ENCODE results near the gene ITPKB.

Gene ITPKB

DNA sequence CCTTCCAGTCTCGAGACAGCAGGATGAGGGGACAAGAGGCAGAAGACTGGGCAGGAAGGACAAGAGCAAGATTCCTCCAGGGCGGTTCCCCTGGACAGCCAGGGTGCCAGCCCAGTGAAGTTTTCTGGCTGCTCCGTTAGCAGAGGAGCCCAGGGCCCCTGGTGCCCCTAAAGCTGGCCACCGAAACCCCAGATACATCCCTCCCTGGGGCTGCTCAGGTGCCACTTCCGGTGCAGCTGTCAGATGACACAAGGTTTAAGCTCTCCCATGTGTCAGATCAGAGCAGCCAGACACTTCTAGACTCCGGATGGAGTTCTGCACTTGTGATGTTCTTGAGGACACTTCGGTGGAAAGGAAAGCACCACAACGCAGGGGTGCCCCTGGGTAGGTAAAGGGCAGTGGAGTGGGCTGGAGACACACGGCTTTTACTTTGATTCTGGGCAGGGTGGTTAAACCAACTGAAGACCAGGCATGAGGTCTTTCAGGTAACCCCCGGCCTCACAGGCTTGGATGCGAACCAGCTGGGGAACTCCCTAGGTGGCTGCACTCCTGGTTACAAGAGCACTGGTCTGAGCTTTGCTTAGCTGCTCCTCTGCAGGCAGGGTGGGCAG lies 85.7 kb downstream of the ITPKB start:
- H3K4me1 ChIP-seq, result peaks cover 22% of the 10 kb centered on the region
- no peak overlapping the region for H3K4me3 ChIP-seq (ENCODE audit: low read depth, low read length)
- no peak for DNase-seq
- H3K27me3 ChIP-seq, result no peaks in the 10 kb centered on the region
- TF ChIP-seq, protein P1, sequence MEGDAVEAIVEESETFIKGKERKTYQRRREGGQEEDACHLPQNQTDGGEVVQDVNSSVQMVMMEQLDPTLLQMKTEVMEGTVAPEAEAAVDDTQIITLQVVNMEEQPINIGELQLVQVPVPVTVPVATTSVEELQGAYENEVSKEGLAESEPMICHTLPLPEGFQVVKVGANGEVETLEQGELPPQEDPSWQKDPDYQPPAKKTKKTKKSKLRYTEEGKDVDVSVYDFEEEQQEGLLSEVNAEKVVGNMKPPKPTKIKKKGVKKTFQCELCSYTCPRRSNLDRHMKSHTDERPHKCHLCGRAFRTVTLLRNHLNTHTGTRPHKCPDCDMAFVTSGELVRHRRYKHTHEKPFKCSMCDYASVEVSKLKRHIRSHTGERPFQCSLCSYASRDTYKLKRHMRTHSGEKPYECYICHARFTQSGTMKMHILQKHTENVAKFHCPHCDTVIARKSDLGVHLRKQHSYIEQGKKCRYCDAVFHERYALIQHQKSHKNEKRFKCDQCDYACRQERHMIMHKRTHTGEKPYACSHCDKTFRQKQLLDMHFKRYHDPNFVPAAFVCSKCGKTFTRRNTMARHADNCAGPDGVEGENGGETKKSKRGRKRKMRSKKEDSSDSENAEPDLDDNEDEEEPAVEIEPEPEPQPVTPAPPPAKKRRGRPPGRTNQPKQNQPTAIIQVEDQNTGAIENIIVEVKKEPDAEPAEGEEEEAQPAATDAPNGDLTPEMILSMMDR (IDR thresholded peaks at IDR 0.05; ENCODE audit: low read depth, low read length), result no peak
- H3K36me3 ChIP-seq, result no peaks in the 10 kb centered on the region
- H3K9me3 ChIP-seq, result no peaks in the 10 kb centered on the region

DNA sequence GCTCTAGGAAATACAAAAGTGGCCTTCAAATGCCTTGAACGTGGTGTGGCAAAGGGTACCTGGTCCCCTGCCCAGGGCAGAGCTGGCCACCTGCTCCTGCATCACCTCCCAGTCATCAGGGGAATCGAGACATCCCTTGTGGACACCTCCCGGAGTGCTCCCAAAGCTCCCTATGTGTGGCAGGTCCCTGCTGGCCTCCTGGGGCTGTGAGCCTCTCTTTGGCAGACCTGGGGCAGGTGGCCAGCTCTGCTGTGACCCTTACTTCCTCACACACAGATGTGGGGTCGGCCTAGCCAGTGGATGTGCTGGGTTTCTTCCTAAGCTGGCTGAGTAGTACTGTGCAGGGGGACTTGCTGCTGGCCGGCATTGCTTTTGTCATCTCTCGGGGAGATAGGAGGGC lies 86.5 kb downstream of the ITPKB start:
- DNase-seq, result no peak
- TF ChIP-seq, protein P1 (IDR thresholded peaks at IDR 0.05; ENCODE audit: low read depth, low read length), result no peak
- Histone ChIP-seq H3K4me3 (ENCODE audit: low read depth, low read length) (no peak overlapping the region), H3K4me1 (peaks cover 22% of the 10 kb centered on the region), H3K27me3 (no peaks in the 10 kb centered on the region), H3K9me3 (no peaks in the 10 kb centered on the region), H3K36me3 (no peaks in the 10 kb centered on the region)

DNA sequence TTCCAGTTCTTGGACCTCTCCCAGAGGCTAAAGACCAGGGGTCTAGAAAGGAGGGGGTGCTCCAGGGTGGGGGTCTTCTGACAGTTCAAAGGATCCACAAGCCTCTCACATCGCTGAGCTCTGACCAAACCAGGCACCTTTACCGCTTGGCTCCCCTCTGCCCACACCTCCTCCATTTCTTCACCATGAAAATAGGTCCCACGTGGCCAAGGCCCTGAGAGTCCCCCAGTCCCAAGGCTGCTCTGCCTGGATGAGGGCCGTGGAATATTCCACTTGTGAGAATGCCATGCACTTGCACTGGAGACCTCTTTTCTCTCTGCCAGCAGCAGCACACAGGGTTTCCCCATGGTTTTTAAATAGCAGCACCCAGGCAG lies 87.4 kb downstream of the ITPKB start:
- Histone ChIP-seq H3K9me3 (no peaks in the 10 kb centered on the region), H3K36me3 (no peaks in the 10 kb centered on the region), H3K4me1 (peaks cover 13% of the 10 kb centered on the region), H3K4me3 (ENCODE audit: low read depth, low read length) (no peak overlapping the region), H3K27me3 (no peaks in the 10 kb centered on the region)
- no peak for DNase-seq
- TF ChIP-seq, protein P1 (IDR thresholded peaks at IDR 0.05; ENCODE audit: low read depth, low read length), result no peak

DNA sequence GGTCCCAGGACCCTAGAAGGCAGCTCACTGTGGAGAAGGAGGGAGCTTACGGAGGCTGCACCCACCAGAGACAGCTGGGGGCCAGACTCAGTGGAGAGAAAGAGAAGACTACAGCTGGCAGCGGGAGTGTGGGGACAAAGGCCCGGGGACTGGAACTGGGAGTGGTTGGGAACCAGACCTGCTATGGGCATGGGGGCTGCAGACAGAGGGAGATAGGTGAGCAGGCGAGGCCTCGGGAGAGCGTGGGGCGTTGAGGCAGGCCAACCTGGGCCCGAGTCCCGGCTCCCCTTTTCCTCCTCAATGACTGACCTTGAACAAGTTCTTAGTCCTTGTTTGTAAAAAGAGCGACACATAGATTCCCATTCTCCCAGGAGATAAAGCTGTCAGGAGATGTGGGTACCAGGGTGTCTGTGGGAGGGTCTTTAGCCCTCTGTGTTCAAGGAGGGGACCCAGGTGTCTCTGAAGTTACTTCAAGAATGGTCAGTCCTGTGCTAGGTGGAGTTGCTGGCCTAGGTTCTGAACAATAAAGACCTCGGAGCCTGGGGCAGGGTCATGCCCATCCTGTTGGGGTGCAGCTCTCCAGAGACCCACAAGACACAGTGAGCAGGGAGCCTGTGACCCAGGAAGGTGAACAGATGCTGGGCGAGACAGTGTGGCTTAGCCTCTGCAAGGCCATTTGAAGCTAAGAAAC lies 87.9 kb downstream of the ITPKB start:
- TF ChIP-seq, protein P1 (IDR thresholded peaks at IDR 0.05; ENCODE audit: low read depth, low read length), result no peak
- Histone ChIP-seq H3K4me3 (ENCODE audit: low read depth, low read length) (no peak overlapping the region), H3K4me1 (peaks cover 8% of the 10 kb centered on the region), H3K36me3 (no peaks in the 10 kb centered on the region), H3K27me3 (no peaks in the 10 kb centered on the region), H3K9me3 (no peaks in the 10 kb centered on the region)
- no peak for DNase-seq

DNA sequence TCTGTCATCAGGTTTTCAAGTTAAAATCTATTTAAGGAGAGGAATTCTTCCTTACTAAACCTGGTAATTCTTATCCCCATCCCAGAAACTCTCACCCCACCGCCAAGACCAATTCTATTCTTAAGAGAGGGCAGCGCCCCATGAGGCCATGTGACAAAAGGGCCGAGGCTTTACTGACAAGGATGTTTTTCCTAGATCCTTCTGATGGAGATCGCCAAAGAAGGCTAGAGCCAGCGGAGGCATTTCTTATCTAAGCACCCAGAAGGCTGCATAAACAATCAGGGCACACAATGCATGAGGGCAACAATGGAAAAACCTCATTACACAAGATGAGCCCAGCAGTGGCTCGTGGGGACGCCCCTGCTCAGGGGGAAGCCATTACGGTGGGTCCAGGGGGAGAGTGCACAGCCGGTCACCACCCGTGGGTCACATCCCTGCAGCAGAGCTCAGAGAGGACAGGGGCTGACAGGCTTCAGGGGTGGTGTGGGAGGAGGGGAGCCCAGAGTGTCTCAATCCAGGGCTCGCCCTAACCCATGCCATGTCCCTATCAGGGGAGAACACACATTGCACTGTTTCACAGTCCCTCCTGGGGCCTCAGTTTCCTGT lies 88.7 kb downstream of the ITPKB start:
- Histone ChIP-seq H3K27me3 (no peaks in the 10 kb centered on the region), H3K4me3 (ENCODE audit: low read depth, low read length) (no peak overlapping the region), H3K36me3 (no peaks in the 10 kb centered on the region), H3K4me1 (peaks cover 6% of the 10 kb centered on the region), H3K9me3 (no peaks in the 10 kb centered on the region)
- no peak for DNase-seq
- TF ChIP-seq, protein P1 (IDR thresholded peaks at IDR 0.05; ENCODE audit: low read depth, low read length), result no peak

DNA sequence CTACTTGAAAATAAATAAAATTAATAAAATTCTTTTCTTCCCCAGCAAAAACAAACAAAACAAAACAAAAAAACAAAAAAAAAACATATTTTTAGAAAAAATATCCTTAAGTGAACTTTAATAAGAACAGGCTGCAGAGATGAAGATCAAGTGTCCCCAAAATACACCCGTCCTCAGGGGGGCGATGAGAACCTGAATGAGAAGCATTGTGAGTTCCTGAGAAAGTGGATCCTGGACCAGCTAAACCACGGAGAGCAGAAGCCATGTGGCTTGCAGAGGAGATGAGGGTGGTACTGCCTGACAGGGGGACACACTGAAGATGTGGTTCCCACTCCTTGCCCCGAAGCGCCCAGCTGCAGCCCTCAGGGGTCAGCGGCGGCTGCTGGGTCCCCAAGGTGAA lies 89.3 kb downstream of the ITPKB start:
- H3K4me3 ChIP-seq (ENCODE audit: low read depth, low read length), result no peak overlapping the region
- DNase-seq, result no peak
- TF ChIP-seq, protein P1 (IDR thresholded peaks at IDR 0.05; ENCODE audit: low read depth, low read length), result peak; percentile 38
- no peaks in the 10 kb centered on the region for H3K27me3 ChIP-seq
- H3K9me3 ChIP-seq, result no peaks in the 10 kb centered on the region
- no peaks in the 10 kb centered on the region for H3K36me3 ChIP-seq
- H3K4me1 ChIP-seq, result peaks cover 6% of the 10 kb centered on the region

All from BE2C (cell line).